Occipital lobe (tissue), 2 donors: ENCODE results near the gene TGM2. TPM values are rescaled to one million over a fixed set of nuclear protein-coding genes. Genes with fewer than 3 reads are reported as not detected.

Experiments used
- DNase-seq: peaks from one replicate; lab custom pipeline; 2025; lab: John Stamatoyannopoulos, UW
- total RNA-seq: library from RNA; depleted of rRNA; stranded (reverse); fragments of >200 nt; gene quantifications from one replicate; pipeline ENCODE4 v1.2.3, GENCODE V29; 2014

The TGM2 gene
- total RNA-seq, 1 donor from 2014 or later = 3.7 TPM

GRCh38 chr20:38199501-38200390 lies 34.7 kb upstream of the TGM2 start:
- no peak for DNase-seq

GRCh38 chr20:38198238-38198861 lies 33.3 kb upstream of the TGM2 start:
- DNase-seq = no peak

GRCh38 chr20:38197619-38198018 lies 32.5 kb upstream of the TGM2 start:
- no peak for DNase-seq

- DNase-seq = no peak
Measured at GRCh38 chr20:38197217-38197616, 32.1 kb upstream of the TGM2 start.

- DNase-seq = no peak
Measured at GRCh38 chr20:38196592-38196991, 31.5 kb upstream of the TGM2 start.

GRCh38 chr20:38196076-38196475 lies 31.0 kb upstream of the TGM2 start:
- no peak for DNase-seq

- no peak for DNase-seq
Measured at GRCh38 chr20:38195521-38195920, 30.5 kb upstream of the TGM2 start.

GRCh38 chr20:38194971-38195504 lies 30.0 kb upstream of the TGM2 start:
- DNase-seq = no peak

- DNase-seq = no peak
Measured at GRCh38 chr20:38193586-38194105, 28.6 kb upstream of the TGM2 start.

GRCh38 chr20:38192323-38192885 lies 27.3 kb upstream of the TGM2 start:
- DNase-seq = no peak

GRCh38 chr20:38191654-38192053 lies 26.6 kb upstream of the TGM2 start:
- no peak for DNase-seq

GRCh38 chr20:38190936-38191371 lies 25.9 kb upstream of the TGM2 start:
- no peak for DNase-seq

- no peak for DNase-seq
Measured at GRCh38 chr20:38190166-38190565, 25.1 kb upstream of the TGM2 start.

GRCh38 chr20:38187517-38187916 lies 22.4 kb upstream of the TGM2 start:
- no peak for DNase-seq

GRCh38 chr20:38186788-38187221 lies 21.7 kb upstream of the TGM2 start:
- no peak for DNase-seq

- DNase-seq = no peak
Measured at GRCh38 chr20:38184101-38184500, 19.0 kb upstream of the TGM2 start.

GRCh38 chr20:38181971-38182370 lies 16.9 kb upstream of the TGM2 start:
- no peak for DNase-seq

GRCh38 chr20:38181207-38181801 lies 16.2 kb upstream of the TGM2 start:
- DNase-seq = no peak

- no peak for DNase-seq
Measured at GRCh38 chr20:38180781-38181180, 15.7 kb upstream of the TGM2 start.

GRCh38 chr20:38179846-38180245 lies 14.8 kb upstream of the TGM2 start:
- no peak for DNase-seq

GRCh38 chr20:38178581-38178980 lies 13.5 kb upstream of the TGM2 start:
- no peak for DNase-seq

- DNase-seq = no peak
Measured at GRCh38 chr20:38178065-38178491, 13.0 kb upstream of the TGM2 start.
